ENCODE data around the gene UNKL.
"Not testable (repeated sequence)": the region's sequence is repeated elsewhere in the genome, so short reads cannot be mapped to it uniquely, and the experiment has no call there.

UNKL gene

DNA sequence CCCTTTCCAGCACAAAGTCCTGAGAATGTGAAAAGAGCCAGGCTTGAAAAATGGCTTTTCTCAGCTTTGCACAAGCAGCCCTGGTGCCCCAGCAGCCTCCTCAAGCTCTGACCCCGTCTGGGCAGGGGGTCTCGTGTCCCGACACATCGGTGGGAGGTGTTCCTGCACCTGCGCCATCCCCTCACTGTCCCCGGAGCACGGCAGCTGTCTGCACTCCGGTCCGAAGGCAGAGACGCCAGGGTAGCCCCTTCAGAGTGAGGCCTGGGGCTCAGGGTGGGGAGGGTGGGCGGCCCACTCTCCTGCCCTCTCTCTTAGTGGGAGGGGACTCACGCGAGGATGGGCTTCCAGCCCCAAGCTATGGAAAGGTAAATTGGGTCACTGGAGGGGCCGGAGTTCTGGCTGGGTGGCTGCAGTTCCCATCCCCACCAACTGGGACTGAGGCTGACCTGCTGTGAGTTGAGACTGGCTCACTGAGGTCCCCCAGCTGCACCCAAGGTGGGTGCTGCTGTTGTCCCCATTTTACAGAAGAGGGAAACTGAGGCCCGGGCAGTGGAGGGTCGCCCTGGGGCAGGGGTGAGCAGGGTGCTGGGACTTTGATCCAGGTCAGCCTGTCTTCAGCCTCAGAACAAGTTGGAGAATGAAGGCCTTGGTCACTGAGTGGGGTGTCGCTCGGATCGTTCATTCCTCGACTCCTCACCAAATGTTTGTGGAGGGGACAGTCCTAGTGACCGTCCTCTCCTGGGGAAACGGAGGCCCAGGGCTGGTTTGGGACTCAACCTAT lies 83.4 kb downstream of the UNKL start:
- no peak for DNase-seq (ENCODE audit: insufficient read length, low spot score)
- TF ChIP-seq, protein P1, sequence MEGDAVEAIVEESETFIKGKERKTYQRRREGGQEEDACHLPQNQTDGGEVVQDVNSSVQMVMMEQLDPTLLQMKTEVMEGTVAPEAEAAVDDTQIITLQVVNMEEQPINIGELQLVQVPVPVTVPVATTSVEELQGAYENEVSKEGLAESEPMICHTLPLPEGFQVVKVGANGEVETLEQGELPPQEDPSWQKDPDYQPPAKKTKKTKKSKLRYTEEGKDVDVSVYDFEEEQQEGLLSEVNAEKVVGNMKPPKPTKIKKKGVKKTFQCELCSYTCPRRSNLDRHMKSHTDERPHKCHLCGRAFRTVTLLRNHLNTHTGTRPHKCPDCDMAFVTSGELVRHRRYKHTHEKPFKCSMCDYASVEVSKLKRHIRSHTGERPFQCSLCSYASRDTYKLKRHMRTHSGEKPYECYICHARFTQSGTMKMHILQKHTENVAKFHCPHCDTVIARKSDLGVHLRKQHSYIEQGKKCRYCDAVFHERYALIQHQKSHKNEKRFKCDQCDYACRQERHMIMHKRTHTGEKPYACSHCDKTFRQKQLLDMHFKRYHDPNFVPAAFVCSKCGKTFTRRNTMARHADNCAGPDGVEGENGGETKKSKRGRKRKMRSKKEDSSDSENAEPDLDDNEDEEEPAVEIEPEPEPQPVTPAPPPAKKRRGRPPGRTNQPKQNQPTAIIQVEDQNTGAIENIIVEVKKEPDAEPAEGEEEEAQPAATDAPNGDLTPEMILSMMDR (IDR thresholded peaks at IDR 0.05; ENCODE audit: insufficient read depth, missing control alignments): no peak
- no peak for FAIRE-seq

DNA sequence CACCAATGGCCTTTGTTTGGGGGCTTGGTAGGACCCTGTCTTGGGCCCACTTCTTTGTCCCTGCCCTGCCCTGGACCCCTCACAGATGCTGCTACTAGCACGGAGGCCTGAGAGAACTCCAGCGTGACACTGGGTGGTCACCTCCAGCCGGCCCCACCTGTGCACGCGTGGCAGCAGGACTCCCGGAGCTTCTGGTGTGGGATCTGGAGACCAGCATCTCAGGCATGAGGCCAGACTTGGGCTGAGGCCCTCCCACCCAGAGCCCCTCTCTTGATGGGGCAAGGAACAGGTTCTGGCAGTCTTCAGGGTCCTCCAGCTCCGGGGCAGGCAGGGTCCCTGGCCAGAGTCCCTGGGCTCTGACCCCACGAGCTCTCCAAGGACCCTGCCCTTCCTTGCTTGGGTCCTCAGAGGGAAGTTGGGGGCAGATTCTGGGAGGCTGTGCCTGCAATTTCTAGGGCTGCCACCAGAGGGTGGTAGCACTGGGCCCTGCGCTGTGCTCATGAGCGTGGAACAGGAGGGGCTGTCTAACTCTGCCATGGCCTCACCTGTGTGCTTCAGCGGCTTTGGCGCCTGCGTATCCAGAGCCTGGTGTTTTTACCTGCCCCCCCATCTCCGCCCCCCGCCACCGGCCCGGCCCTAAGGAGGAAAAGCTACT lies 84.1 kb downstream of the UNKL start:
- FAIRE-seq (no peak), DNase-seq (ENCODE audit: insufficient read length, low spot score) (no peak)
- TF ChIP-seq, protein P1 (IDR thresholded peaks at IDR 0.05; ENCODE audit: insufficient read depth, missing control alignments): peak; percentile 39

DNA sequence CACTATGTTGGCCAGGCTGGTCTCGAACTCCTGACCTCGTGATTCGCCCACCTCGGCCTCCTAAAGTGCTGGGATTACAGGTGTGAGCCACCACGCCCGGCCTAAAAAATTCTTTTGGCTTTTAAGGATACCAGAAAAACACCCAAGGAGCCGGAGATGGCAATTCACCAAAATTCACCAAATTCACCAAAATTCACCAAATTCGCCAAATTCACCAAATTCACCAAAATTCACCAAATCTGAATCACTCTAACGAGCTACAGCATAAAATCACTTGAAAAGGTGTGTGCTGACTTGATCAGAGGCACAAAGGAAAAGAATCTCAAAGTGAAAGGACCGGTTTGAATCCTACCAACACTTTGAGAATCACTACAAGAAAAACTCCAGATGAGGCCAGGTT lies 85.5 kb downstream of the UNKL start:
- not testable (repeated sequence) for FAIRE-seq; DNase-seq (ENCODE audit: insufficient read length, low spot score)

DNA sequence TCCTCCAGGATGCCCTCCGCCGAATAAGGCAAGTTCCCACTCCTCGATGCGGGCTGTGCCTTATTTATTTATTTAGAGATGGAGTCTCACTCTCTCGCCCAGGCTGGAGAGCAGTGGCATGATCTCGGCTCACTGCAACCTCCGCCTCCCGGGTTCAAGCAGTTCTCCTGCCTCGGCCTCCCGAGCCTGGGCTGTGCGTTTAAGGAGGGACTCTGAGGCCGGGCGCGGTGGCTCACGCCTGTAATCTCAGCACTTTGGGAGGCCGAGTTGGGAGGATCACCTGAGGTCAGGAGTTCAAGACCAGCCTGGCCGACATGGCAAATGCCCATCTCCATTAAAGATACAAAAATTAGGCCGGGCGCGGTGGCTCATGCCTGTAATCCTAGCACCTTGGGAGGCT lies 86.4 kb downstream of the UNKL start:
- not testable (repeated sequence) for FAIRE-seq; DNase-seq (ENCODE audit: insufficient read length, low spot score)

- FAIRE-seq (no peak), DNase-seq (ENCODE audit: insufficient read length, low spot score) (no peak)
- TF ChIP-seq, protein P1 (IDR thresholded peaks at IDR 0.05; ENCODE audit: insufficient read depth, missing control alignments): no peak
Observed at GRCh38 chr16:1327619-1327947, 86.9 kb downstream of the UNKL start.

- TF ChIP-seq, protein P1 (IDR thresholded peaks at IDR 0.05; ENCODE audit: insufficient read depth, missing control alignments): no peak
- DNase-seq (ENCODE audit: insufficient read length, low spot score): no peak
- FAIRE-seq: no peak
Observed at GRCh38 chr16:1326946-1327618, 87.4 kb downstream of the UNKL start.

GRCh38 chr16:1326391-1326790 lies 88.1 kb downstream of the UNKL start:
- DNase-seq (ENCODE audit: insufficient read length, low spot score) (no peak), FAIRE-seq (no peak)
- TF ChIP-seq, protein P1 (IDR thresholded peaks at IDR 0.05; ENCODE audit: insufficient read depth, missing control alignments): no peak
